HG02798 (cell line): Measurements from ENCODE around the gene PKD2.

ENCODE experiments used
- ATAC-seq: cut with Tn5 transposase; IDR thresholded peaks from one replicate; pipeline ENCODE4 v1.9.1; 2021; ENCODE audit warnings: mild to moderate bottlenecking; ENCODE audit not compliant: unreplicated experiment, poor library complexity

The PKD2 gene

DNA sequence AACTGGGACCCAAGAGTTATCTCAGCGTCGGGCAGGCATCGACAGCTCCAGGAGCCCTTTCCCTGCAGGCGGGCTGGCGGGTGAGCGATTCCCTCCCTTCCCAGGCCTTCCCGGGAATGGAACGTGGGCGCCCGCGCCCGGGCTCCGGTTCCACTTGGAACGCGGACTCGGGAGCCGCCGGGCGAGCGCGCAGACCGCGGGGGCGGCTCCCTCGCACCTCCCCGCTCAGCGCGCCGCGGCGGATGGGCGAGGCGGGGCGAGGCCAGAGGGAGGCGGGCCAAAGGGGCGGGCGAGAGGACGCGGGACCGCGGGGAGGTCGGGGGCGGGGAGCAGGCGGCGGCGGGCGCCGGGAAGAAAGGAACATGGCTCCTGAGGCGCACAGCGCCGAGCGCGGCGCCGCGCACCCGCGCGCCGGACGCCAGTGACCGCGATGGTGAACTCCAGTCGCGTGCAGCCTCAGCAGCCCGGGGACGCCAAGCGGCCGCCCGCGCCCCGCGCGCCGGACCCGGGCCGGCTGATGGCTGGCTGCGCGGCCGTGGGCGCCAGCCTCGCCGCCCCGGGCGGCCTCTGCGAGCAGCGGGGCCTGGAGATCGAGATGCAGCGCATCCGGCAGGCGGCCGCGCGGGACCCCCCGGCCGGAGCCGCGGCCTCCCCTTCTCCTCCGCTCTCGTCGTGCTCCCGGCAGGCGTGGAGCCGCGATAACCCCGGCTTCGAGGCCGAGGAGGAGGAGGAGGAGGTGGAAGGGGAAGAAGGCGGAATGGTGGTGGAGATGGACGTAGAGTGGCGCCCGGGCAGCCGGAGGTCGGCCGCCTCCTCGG lies at the start of gene PKD2:
PKD2 (plus strand) TSS at position 332 of the 818 bp plus-strand sequence; CDS start at position 431, 99 bp downstream.
- ATAC-seq = peak; percentile 93

DNA sequence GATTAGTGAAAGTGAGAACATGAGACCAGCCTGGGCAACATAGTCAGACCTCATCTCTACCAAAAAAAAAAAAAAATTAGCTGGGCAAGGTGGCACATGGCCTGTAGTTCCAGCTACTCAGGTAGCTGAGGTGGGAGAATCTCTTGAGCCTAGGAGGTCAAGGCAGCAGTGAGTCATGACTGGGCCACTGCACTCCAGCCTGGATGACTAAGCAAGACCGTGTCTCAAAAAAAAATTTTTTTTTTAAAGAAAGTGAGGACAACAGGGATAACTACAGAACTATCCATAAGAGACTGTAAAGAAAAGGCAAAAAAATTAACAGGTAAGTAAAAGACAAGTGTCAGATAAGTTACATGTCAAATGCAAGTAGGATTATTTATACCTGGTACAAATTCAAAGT lies 45.4 kb upstream of the PKD2 start:
- no peak for ATAC-seq

DNA sequence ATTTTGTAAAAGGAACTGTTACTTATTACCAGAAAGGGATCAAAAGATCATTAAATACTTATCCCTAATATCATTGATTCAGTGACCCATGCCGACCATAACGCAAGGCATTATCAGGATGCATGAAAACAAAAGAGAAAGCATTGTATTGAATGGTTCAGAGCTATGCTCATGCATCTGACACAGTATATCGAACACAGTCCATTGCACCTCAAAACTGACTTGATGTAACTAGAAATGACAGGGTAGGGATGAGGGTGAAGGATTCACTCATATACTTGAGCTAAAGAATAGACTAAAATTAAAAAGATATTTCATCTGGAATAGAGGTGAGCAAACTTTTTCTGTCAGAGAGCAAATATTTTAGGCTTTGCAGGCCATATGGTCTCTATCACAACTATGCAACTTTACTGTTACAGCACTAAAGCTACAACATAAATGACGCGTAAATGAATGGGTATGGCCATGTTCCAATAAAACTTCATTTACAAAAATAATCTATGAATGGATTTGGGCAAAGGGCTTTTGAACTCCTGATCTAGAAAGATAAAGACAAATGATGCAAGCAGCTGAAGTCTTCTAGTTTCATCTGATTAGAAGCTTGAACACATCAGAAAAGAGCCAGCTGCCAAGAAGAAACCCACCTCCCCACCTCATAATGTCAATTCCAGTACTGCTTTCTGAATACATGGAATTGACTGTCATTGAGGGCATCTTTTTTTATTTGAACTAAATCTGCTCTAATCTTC lies 44.9 kb upstream of the PKD2 start:
- ATAC-seq = no peak

DNA sequence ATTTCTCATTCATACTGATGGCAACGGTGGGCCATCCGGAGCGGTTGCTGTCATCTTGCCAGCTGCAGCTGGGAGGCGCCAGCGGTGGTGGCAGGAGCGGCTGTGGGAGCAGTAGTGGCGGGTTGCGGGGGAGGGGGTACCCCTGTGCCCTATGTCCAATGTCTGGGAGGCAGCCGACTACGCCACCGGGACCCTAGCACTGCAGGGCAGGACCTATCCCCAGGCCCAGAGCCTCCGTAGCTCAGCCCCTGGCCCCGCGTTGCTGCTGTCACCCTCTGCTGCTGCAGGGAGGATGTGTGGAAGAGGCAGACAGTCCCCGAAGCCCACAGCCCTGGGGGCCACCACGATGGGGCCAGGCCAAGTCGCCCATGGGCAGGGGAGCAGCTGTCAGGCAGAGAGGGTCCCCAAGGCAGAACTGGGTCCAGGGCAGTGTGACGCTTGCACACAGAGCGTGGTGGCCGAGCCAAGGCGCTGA lies 41.9 kb upstream of the PKD2 start:
- no peak for ATAC-seq

DNA sequence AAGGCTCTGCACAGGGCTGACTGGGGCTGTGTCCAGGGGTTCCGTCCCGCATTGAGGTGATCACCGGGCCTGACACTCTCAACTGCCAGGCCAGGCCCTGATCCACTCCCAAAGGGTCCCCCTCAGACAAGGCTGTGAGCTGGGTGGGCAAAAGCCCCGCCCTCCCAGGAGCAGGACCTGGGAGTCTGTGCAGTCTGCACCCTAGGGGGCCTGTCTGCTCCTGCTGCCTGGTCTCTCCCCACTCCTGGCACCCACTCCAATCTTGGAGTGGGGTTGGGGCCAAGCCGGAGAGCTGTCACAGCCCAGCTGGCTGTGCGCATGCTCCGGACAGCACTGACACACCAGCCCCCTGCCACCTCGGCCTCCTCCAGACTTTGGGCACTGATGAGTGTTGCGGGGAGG lies 41.3 kb upstream of the PKD2 start:
- no peak for ATAC-seq

DNA sequence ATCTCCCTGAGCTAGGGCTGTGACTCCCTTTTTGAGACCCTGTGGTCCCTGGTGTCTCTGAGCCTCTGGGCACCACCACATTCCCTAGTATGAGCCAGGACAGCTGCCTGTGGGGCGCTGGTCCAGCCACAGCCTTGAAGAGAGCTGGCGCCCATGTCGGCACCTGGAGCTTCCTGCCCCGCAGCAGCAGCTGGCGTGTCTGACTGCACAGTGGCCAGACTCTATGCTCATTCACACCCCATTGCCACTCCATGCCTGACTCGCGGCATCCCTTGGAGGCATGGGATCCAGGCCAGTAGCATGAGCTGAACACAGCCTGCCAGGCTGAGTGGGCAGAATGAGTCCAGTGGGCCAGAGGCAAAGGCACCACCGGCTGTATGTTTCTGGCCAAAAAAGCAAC lies 40.2 kb upstream of the PKD2 start:
- no peak for ATAC-seq

DNA sequence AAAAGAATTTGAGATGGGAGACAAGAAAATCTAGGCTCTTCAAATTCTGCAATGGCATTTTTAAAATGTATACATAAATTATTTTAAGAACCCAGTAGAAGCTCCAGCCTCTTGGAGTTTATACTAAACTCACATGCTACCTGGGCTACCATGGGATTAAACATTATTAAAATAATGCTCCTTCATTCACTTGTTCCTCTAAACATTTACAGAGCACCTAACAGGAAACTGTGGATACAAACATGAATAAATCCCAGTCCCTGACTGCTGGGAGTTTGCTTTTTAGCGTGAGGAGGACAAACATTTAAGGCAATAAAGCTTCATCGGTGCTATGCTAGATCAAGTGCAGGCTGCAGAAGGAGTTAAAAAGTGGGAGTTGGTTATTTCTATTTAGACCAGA lies 37.3 kb upstream of the PKD2 start:
- no peak for ATAC-seq

DNA sequence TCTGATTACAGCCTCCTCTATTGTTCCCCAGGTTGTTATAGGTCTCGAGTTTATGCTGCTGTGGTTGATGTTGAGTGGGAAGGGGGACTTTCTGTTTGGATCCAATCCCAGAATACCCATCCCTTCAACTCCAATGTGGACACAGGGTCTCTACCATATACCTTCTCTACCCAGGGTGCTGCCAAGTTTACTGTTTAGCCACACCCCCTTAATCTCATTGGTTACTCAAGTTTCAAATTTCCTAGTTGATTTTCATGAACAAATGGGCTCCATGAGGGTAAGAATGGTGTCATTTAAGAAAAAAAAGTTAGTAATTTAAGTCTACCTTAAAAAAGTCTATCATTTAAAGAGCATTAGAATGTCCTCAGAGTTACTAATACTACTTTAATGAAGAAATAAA lies 35.6 kb upstream of the PKD2 start:
- ATAC-seq = no peak

DNA sequence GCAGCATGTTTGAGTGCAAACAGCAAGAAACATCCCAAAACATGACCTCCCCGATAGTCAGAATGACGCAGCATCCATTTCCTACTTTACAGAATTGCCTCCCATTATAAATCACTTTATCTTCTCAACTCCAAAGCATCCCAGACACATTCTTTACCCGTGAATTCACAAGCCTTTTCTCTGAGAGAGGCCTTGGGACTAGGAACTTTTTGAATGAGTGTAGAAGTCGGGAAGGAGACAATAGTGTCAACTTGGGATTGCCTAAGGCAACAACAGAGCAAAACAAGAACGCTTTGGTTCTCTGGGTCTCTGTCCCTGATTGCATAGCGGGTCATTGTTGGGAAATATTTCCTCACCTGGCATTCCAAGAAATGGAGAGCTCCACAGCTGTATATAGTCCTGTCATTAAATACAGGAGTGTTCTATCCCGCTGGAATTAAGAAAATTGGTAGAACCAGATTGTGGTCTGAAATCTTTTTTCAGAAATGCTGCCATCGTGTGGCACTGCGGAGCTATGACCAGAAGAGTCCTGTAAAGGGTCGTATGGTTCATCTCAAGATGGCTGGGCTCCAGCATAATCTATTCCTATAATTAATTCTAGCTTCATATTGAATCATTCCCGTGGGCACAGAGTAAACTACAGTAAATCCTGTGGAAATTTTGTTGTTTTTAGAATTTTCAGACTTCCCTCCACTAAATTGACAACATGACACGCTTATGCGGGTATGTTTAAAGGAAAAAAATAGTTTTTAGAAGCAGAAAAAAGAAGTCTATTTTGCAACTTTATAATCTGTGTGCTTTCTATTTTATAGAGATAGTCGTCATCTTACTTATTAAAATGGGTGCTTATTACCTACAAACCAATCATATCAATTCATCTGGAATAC lies 33.9 kb upstream of the PKD2 start:
- peak; percentile 89 for ATAC-seq

DNA sequence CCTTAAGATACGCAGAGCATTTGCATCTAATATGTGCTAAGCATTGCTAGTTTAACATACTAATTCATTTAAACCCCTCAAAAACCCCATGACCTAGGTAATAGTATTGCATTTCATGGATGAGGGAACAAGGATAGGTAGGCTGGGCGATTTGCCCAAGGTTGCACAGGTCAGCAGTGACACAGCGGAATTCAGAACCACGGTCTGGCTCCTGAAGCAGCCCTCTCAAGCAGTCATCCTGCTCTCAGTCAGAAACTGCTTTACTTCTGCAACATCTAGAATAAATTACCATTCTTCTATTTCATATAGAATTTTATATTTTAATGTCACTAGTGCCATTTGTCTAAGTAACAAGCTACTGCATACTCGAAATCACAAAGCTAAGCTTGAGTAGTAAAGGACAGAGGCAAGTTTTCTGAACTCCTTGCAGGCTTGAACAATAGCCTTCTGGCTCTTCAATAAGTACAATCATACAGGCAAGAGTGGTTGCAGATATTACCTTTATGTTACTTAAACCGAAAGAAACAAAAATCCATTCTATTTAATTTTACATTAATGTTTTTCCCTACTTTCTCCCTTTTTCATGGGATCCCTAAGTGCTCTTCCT lies 32.5 kb upstream of the PKD2 start:
- no peak for ATAC-seq

DNA sequence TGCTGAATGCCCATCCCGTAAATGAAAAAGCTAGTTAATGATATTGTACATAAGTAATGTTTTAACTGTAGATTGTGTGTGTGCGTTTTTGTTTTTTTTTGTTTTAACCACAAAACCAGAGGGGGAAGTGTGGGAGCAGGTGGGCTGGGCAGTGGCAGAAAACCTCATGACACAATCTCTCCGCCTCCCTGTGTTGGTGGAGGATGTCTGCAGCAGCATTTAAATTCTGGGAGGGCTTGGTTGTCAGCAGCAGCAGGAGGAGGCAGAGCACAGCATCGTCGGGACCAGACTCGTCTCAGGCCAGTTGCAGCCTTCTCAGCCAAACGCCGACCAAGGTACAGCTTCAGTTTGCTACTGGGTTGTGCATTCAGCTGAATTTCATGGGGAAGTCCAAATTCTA lies 32.0 kb upstream of the PKD2 start, which contains the start of gene SPP1:
SPP1 (plus strand) TSS at position 249 of the 400 bp plus-strand sequence. CDS start 1,182 bp downstream, outside the sequence.
- no peak for ATAC-seq

DNA sequence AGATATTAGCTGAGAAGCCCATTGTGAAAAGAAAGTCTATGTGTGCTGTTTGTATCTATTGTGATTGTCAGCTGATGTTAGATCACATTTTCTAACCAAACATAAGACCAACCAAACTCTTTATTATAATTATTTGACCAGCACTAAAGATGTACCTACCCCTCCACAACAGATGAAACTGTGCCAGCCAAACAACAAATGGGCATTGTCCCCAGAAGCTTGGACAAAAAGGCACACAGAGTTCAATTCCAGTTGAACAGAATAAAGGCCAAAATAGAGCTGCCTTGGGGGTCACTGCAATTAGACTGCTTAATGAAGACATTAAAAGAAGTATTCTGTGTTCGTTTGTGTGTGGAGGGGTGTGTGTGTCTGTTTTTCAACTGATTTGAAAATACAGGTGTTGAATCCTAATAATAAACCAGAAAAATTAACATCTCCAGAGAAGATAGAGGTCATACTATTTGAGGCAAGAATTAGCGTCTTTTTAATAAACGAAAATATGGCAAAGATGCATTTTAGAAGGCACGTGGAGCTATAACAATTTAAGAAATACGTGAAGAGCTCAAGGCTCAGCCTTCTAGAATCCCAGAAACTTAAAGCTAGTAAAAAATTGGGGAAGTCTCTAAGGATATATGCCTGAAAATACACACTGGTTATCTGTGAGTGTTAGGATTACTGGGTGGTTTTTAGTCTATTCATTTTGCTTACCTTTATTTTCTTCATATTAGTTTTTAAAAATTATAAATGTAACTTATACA lies 29.7 kb upstream of the PKD2 start:
- no peak for ATAC-seq

DNA sequence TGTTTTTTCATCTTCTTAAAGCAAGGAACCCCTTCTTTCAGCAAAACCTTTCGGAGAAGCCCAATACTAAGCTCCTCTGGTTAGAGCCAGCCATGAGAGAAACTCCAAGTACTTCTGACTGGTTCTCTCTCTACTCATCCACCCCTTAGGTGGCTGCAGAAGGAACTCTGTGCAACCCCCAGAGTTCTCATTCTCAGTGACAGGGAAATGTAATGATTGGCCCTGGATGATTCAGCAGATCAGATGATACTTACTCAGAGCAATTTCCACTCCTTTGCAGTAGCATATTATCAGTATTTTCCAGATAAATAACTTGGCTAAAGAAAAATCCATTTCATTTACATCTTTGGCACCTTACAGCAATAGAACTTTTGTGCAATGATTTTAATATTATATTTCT lies 28.8 kb upstream of the PKD2 start:
- ATAC-seq = no peak

DNA sequence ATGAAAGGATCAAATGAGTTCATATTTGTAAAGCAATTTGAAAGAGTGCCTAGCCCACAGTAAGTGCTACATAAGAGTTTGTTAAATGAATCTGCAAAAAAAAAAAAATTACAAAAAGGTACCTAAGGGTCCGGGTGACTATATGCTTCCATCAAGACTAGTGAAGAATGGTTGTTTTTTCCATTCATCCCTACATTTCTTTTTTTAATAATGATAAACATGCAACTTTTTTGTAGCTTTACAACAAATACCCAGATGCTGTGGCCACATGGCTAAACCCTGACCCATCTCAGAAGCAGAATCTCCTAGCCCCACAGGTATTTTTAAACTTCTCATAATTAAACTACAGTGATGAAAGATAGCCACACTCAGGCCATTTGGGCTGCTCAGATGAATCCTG lies 27.6 kb upstream of the PKD2 start:
- ATAC-seq = no peak

DNA sequence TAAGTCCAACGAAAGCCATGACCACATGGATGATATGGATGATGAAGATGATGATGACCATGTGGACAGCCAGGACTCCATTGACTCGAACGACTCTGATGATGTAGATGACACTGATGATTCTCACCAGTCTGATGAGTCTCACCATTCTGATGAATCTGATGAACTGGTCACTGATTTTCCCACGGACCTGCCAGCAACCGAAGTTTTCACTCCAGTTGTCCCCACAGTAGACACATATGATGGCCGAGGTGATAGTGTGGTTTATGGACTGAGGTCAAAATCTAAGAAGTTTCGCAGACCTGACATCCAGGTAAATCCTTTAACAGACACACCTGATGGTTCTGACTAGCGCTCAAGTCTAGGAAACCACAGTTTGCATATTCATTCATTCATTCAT lies 25.9 kb upstream of the PKD2 start:
- no peak for ATAC-seq

DNA sequence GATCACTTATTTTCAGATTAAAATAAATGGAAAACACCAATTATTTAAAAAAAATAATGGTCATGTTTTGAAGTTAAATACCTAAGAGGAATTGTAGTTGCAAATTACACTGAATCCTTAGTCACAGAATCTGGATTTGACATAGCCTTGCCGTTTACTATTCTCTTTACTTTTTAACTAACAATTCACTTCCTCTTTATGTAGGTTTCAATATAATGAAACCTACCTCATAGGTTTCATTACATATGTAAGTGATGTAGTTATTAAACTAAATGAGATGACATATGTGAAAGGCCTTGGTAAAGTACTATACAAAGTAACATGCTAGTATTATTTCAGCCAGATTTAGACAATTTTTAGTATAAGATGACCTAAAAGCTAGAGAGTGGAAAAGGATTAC lies 25.4 kb upstream of the PKD2 start:
- ATAC-seq = no peak

DNA sequence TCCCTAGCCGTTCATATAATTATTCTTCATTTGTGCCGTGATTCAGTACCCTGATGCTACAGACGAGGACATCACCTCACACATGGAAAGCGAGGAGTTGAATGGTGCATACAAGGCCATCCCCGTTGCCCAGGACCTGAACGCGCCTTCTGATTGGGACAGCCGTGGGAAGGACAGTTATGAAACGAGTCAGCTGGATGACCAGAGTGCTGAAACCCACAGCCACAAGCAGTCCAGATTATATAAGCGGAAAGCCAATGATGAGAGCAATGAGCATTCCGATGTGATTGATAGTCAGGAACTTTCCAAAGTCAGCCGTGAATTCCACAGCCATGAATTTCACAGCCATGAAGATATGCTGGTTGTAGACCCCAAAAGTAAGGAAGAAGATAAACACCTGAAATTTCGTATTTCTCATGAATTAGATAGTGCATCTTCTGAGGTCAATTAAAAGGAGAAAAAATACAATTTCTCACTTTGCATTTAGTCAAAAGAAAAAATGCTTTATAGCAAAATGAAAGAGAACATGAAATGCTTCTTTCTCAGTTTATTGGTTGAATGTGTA lies 24.9 kb upstream of the PKD2 start:
- ATAC-seq = no peak

DNA sequence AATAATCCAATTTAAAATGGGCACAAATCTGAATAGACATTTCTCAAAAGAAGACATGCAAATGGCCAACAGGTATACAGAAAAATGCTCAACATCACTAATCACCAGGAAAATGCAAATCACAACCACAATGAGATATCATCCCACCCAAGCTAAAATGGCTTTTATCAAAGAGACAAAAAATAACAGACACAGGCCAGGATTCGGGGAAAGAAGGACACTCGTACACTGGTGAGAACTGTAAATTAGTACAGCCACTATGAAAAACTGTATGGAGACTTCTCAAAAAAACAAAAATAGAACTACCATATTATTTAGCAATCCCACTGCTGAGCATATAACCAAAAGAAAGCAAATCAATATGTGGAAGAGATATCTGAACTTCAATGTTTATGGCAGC lies 23.4 kb upstream of the PKD2 start:
- ATAC-seq = no peak
